H9 (cell line): ENCODE data around the gene MYO15A. TPM values are rescaled to one million over a fixed set of nuclear protein-coding genes. Genes with fewer than 3 reads are reported as not detected.

Source experiments
- DNase-seq: peaks from one replicate; pipeline ENCODE4 v3.0.0-alpha.2; 2017
- H2AFZ ChIP-seq: one replicate; pipeline ENCODE4 v1.6.1; 2013; ENCODE audit warnings: mild to moderate bottlenecking, low read length, control low read depth, moderate library complexity
- H2AK5ac ChIP-seq: 2 replicates; pipeline ENCODE4 v1.6.1; 2013; ENCODE audit warnings: low read length, control low read depth, mixed read lengths; ENCODE audit not compliant: insufficient read length
- H2BK120ac ChIP-seq: one replicate; pipeline ENCODE4 v1.6.1; 2013; ENCODE audit warnings: low read depth, mild to moderate bottlenecking, low read length, control low read depth, inconsistent platforms; ENCODE audit not compliant: poor library complexity, severe bottlenecking
- H2BK12ac ChIP-seq: 2 replicates; pipeline ENCODE4 v1.6.1; 2013; ENCODE audit warnings: low read length, control low read depth, mixed read lengths, low read depth; ENCODE audit not compliant: insufficient read length
- H2BK15ac ChIP-seq: 2 replicates; pipeline ENCODE4 v1.6.1; 2013; ENCODE audit warnings: low read depth, low read length, control low read depth
- H2BK20ac ChIP-seq: one replicate; pipeline ENCODE4 v1.6.1; 2013; ENCODE audit warnings: low read depth, mild to moderate bottlenecking, low read length, control low read depth, inconsistent platforms; ENCODE audit not compliant: poor library complexity, severe bottlenecking
- H2BK5ac ChIP-seq: 2 replicates; pipeline ENCODE4 v1.6.1; 2013; ENCODE audit warnings: low read length, control low read depth, mixed read lengths; ENCODE audit not compliant: insufficient read length
- H3K14ac ChIP-seq: 2 replicates; pipeline ENCODE4 v1.6.1; 2013; ENCODE audit warnings: low read length, control low read depth; ENCODE audit not compliant: insufficient read depth
- H3K18ac ChIP-seq: 2 replicates; pipeline ENCODE4 v1.6.1; 2013; ENCODE audit warnings: low read depth, mild to moderate bottlenecking, mixed read lengths, low read length, control low read depth; ENCODE audit not compliant: insufficient read length
- H3K23ac ChIP-seq: 2 replicates; pipeline ENCODE4 v1.6.1; 2013; ENCODE audit warnings: low read length, control low read depth, mixed read lengths, low read depth; ENCODE audit not compliant: insufficient read length
- H3K23me2 ChIP-seq: 2 replicates; pipeline ENCODE4 v1.6.1; 2013; ENCODE audit warnings: low read depth, mild to moderate bottlenecking, mixed read lengths, low read length, control low read depth; ENCODE audit not compliant: insufficient read length, poor library complexity, severe bottlenecking
- H3K27ac ChIP-seq: 2 replicates; pipeline ENCODE4 v1.5.1; 2013; ENCODE audit warnings: low read length, control low read depth, mixed read lengths, low read depth; ENCODE audit not compliant: insufficient read length
- H3K27me3 ChIP-seq: 2 replicates; pipeline ENCODE4 v1.6.1; 2013; ENCODE audit warnings: low read length, control low read depth, inconsistent platforms; ENCODE audit not compliant: insufficient read depth
- H3K4ac ChIP-seq: 2 replicates; pipeline ENCODE4 v1.6.1; 2013; ENCODE audit warnings: low read depth, mild to moderate bottlenecking, control low read depth, inconsistent platforms, low read length, moderate library complexity
- H3K4me1 ChIP-seq: 2 replicates; pipeline ENCODE4 v1.6.1; 2013; ENCODE audit warnings: low read length, control low read depth, inconsistent platforms; ENCODE audit not compliant: insufficient read depth
- H3K4me2 ChIP-seq: 2 replicates; pipeline ENCODE4 v1.6.1; 2013; ENCODE audit warnings: low read length, control low read depth, mixed read lengths; ENCODE audit not compliant: insufficient read length, insufficient read depth
- H3K56ac ChIP-seq: 2 replicates; pipeline ENCODE4 v1.6.1; 2013; ENCODE audit warnings: low read depth, mild to moderate bottlenecking, mixed read lengths, low read length, control low read depth; ENCODE audit not compliant: insufficient read length
- H3K79me1 ChIP-seq: 2 replicates; pipeline ENCODE4 v1.6.1; 2013; ENCODE audit warnings: low read depth, mild to moderate bottlenecking, moderate library complexity, low read length, control low read depth, inconsistent platforms; ENCODE audit not compliant: insufficient read depth, poor library complexity, severe bottlenecking
- H3K79me2 ChIP-seq: 2 replicates; pipeline ENCODE4 v1.6.1; 2013; ENCODE audit warnings: low read length, control low read depth, inconsistent platforms; ENCODE audit not compliant: insufficient read depth
- H3K9ac ChIP-seq: 2 replicates; pipeline ENCODE4 v1.6.1; 2013; ENCODE audit warnings: low read length, control low read depth, mixed read lengths; ENCODE audit not compliant: insufficient read length; ENCODE audit errors: extremely low read depth
- H3K9me3 ChIP-seq: one replicate; pipeline ENCODE4 v1.6.1; 2013; ENCODE audit warnings: low read depth, low read length, inconsistent platforms; ENCODE audit not compliant: control insufficient read depth
- H3T11ph ChIP-seq: one replicate; pipeline ENCODE4 v1.6.1; 2013; ENCODE audit warnings: mild to moderate bottlenecking, low read length, control low read depth, inconsistent platforms
- H4K20me1 ChIP-seq: one replicate; pipeline ENCODE4 v1.6.1; 2013; ENCODE audit not compliant: control insufficient read depth, insufficient read length, insufficient read depth
- H4K5ac ChIP-seq: 2 replicates; pipeline ENCODE4 v1.6.1; 2013; ENCODE audit warnings: low read depth, mild to moderate bottlenecking, mixed read lengths, low read length, control low read depth; ENCODE audit not compliant: insufficient read length
- H4K8ac ChIP-seq: replicated peaks from 2 replicates; pipeline ENCODE4 v1.6.1; 2013; ENCODE audit warnings: low read length, control low read depth, mixed read lengths, low read depth; ENCODE audit not compliant: insufficient read length
- H4K91ac ChIP-seq: 2 replicates; pipeline ENCODE4 v1.6.1; 2013; ENCODE audit warnings: low read depth, mild to moderate bottlenecking, moderate library complexity, mixed read lengths, low read length, control low read depth; ENCODE audit not compliant: insufficient read length
- H3K27ac Mint-ChIP-seq, 3 experiments: 2 replicates in 2 of 3; 3 replicates in 1 of 3; pipeline ENCODE4 v1.8.0; 2020 to 2021; ENCODE audit warnings: mixed read lengths in 3 of 3, mild to moderate bottlenecking in 1 of 3, moderate library complexity in 1 of 3
- H3K27me3 Mint-ChIP-seq: 2 replicates; pipeline ENCODE4 v1.8.0; 2021; ENCODE audit warnings: low read depth, mild to moderate bottlenecking, moderate library complexity, mixed read lengths
- H3K36me3 Mint-ChIP-seq, 3 experiments: 2 replicates in 2 of 3; 3 replicates in 1 of 3; pipeline ENCODE4 v1.8.0; 2020 to 2021; ENCODE audit warnings: low read depth in 3 of 3, mixed read lengths in 3 of 3; ENCODE audit not compliant: insufficient read depth in 1 of 3
- H3K4me1 Mint-ChIP-seq, 2 experiments: 2 replicates each; pipeline ENCODE4 v1.8.0; 2020; ENCODE audit warnings: mixed read lengths in 2 of 2
- H3K4me3 Mint-ChIP-seq, 2 experiments: 2 replicates in 1 of 2; 3 replicates in 1 of 2; pipeline ENCODE4 v1.8.0; 2020 to 2021; ENCODE audit warnings: mild to moderate bottlenecking in 2 of 2, mixed read lengths in 2 of 2, moderate library complexity in 1 of 2
- H3K9me3 Mint-ChIP-seq, 2 experiments: 2 replicates in 1 of 2; 3 replicates in 1 of 2; pipeline ENCODE4 v1.8.0; 2020; ENCODE audit warnings: mild to moderate bottlenecking in 2 of 2, mixed read lengths in 2 of 2, moderate library complexity in 1 of 2
- CTCF ChIP-seq: fragments of 200-600 bp; sonication (generic); conservative IDR thresholded peaks from 3 replicates; pipeline ENCODE4 v1.8.0; 2021; ENCODE audit warnings: antibody characterized with exemption, mild to moderate bottlenecking
- WGBS: extraction: QIAGEN DNeasy Blood & Tissue Kit; methylation state at CpG from one replicate; pipeline ENCODE4 v1.1.7; 2013; ENCODE audit warnings: missing lambda C conversion rate, low lambda C conversion rate, mixed read lengths; ENCODE audit not compliant: insufficient read length; ENCODE audit errors: extremely low coverage; 5-methylcytosine and 5-hydroxymethylcytosine counted together
- total RNA-seq: library from RNA; stranded (reverse); gene quantifications from 2 replicates; pipeline ENCODE4 v1.2.1, GENCODE V29; 2021

MYO15A gene
- total RNA-seq, 1 experiment from 2014 or later = 2.5 TPM

GRCh38 chr17:18226284-18226945, 117.9 kb downstream of the MYO15A start:
- Mint-ChIP-seq H3K36me3 (peaks cover 2 to 5% (median 4%) of the 10 kb centered on the region in 3 experiments; a peak in 3 of 7 replicates), H3K27me3 (no peaks in the 10 kb centered on the region), H3K9me3 (no peaks in the 10 kb centered on the region; a peak in 1 of 5 replicates), H3K4me3 (peak overlapping the region; percentile 95 to 98), H3K4me1 (peaks cover 24 to 36% of the 10 kb centered on the region in 2 experiments), H3K27ac (peak overlapping the region; percentile 57 to 96 (median 96); a peak in 5 of 7 replicates)
- no peak overlapping the region for H3K23ac ChIP-seq
- H3K4me1 ChIP-seq = peaks cover 3% of the 10 kb centered on the region; the same call in 1 of the 2 replicates
- no peak overlapping the region for H3T11ph ChIP-seq
- no peak overlapping the region for H2BK20ac ChIP-seq
- no peak overlapping the region for H2AK5ac ChIP-seq
- no peaks in the 10 kb centered on the region for H3K9me3 ChIP-seq
- peaks cover 11% of the 10 kb centered on the region for H3K23me2 ChIP-seq
- TF ChIP-seq CTCF = no peak
- no peak overlapping the region for H2BK120ac ChIP-seq
- H2BK5ac ChIP-seq = no peak overlapping the region
- H2BK12ac ChIP-seq = no peak overlapping the region
- no peaks in the 10 kb centered on the region for H3K27me3 ChIP-seq
- no peak overlapping the region for H2BK15ac ChIP-seq
- peak overlapping the region; percentile 99 for H3K4me2 ChIP-seq
- H3K27ac ChIP-seq = no peak overlapping the region
- H3K4ac ChIP-seq = no peak overlapping the region
- H4K8ac ChIP-seq = no peak overlapping the region
- H3K9ac ChIP-seq = peak overlapping the region; percentile 84
- DNase-seq = no peak
- H3K79me2 ChIP-seq = peaks cover 25% of the 10 kb centered on the region; the same call in 1 of the 2 replicates
- H4K20me1 ChIP-seq = no peaks in the 10 kb centered on the region
- H4K91ac ChIP-seq = no peak overlapping the region
- no peak overlapping the region for H3K14ac ChIP-seq
- no peak overlapping the region for H2AFZ ChIP-seq
- H4K5ac ChIP-seq = no peak overlapping the region
- no peak overlapping the region for H3K18ac ChIP-seq
- no CpG with 5 or more reads among the region's 16 CpGs for WGBS
- H3K56ac ChIP-seq = no peak overlapping the region
- H3K79me1 ChIP-seq = peaks cover 9% of the 10 kb centered on the region
